GM10266 (cell line): Measurements from ENCODE around the gene SMPX.

Experiments used
- DNase-seq: peaks from one replicate; pipeline ENCODE4 v3.0.0; 2012; ENCODE audit errors: extremely low spot score
- CTCF ChIP-seq: IDR thresholded peaks from 2 replicates; pipeline ENCODE4 v1.5.1; 2012; ENCODE audit warnings: mild to moderate bottlenecking, low read depth; ENCODE audit not compliant: control insufficient read depth, insufficient read depth; ENCODE audit errors: missing control alignments

SMPX gene

DNA sequence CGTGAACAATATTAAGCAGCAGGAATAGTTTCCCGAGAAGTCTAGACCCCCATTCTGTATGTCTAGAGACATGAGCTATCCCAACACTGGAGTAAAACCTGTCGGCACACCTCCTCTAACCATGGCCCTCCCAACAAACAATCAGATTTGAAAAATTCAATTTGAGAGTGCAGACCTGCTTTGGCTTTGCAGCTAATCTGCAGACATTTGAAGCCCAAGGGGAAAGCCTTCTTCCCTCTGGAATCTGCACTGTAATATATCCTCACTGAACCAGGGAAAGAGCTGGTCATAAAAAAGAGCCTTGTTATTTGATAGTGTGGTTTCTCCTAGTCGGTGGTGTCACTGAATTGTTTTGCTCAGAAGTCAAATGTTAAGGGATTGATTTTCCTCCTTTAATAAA, 55.2 kb downstream of the SMPX start:
- TF ChIP-seq CTCF, result no peak
- DNase-seq, result no peak

GRCh38 chrX:21700967-21701366, 56.9 kb downstream of the SMPX start:
- TF ChIP-seq CTCF, result no peak
- DNase-seq, result no peak

- no peak for TF ChIP-seq CTCF
- DNase-seq, result no peak
These were observed 57.6 kb downstream of the SMPX start for GRCh38 chrX:21700275-21700674.

DNA sequence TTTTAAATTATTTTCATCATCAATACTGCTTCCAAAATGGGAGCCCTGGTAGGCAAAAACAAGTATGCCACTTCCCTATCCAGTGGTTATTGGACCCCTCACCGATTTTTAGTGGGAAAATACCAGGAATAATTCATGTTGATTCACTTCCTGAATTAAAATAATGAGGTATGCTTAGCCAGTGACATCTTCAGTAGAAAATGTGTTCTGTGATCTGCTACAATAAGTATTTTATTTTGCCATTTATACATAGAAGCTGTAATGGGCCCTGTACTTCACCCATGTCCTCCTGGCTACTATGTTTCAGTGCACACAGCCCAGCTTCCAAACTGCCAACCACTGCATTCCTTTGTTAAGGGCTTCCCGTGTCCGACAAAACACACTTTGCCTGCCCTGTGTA, 58.8 kb downstream of the SMPX start:
- no peak for TF ChIP-seq CTCF
- DNase-seq, result no peak

DNA sequence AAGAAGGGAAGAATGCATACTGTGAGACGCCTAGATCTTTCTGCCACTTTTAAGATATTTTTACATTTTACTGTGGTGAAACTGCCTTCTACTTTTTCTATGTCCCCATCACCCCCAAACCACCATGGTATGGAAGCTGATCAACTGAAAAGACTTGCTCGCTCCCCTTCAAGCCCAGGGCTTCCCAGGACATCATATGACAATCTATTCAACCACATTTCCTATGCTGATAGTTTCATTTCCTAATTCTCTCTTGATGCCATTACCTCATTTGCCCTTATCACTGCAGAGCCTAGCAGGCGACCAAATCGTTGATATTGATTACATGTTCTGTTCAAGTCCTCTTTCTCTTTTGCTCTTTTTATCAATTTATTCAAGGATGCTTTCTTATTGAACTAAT, 59.6 kb downstream of the SMPX start:
- no peak for TF ChIP-seq CTCF
- DNase-seq, result no peak

DNA sequence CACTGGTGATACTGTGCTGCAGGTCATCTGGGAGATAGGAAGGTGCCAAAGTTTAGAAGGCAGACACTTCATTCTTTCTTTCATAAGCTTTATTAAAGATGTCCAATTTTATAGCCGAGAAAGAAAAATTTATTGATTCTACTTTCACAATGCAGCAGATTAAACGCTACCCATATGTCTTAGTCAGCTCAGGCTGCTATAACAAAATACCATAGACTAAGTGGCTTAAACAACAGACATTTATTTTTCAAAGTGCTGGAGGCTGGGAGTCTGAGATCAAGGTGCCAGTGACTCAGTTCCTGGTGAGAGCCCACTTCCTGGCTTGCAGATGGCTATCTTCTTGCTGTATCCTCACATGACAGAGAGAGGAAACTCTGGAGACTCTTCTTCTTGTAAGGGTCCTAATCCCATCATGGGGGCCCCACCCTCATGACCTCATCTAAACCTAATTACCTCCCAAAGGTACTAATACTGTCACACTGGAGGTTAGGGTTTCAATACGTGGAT, 66.4 kb downstream of the SMPX start:
- no peak for DNase-seq
- TF ChIP-seq CTCF, result no peak

DNA sequence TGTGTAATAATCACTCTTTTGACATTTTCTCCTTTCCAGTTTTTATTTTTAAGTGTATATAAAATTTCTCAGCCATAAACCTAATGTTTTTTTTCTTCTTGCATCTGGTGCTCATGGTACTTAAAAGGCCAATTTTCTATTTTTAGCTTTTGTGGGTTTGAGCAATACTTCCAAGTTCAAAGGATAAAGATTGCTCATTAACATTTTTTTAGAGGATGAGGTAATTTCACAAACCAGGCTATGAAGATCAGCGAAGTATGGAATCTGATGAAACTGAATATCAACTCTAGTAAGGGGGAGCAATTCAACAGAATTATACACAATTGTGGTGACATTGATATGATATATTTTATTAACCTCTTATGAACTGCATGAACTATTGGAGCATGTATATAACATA, 74.0 kb downstream of the SMPX start:
- no peak for DNase-seq
- TF ChIP-seq CTCF, result no peak
